B cell (primary cell): ENCODE data around the gene CTDSPL. TPM values are rescaled to one million over a fixed set of nuclear protein-coding genes. Genes with fewer than 3 reads are reported as not detected.

ENCODE experiments used
- ATAC-seq: fragments of 200-7000 bp; cut with Tn5 transposase; one replicate; pipeline ENCODE4 v1.10.0; 2021; ENCODE audit warnings: low read depth, mild to moderate bottlenecking, moderate number of reproducible peaks, moderate library complexity
- CTCF ChIA-PET: fragments of 350-600 bp; sonication (Branson Sonifier 250); formaldehyde crosslinking; loops from one replicate; lab custom pipeline; 2021; ENCODE audit warnings: antibody characterized with exemption, inconsistent platforms; lab: Charles Lee
- POLR2A ChIA-PET: fragments of 350-600 bp; sonication (Branson Sonifier 250); formaldehyde crosslinking; loops from one replicate; lab custom pipeline; 2021; ENCODE audit warnings: antibody characterized with exemption; lab: Charles Lee
- DNase-seq: peaks from one replicate; pipeline ENCODE4 v3.0.0; 2013
- H2AFZ ChIP-seq: 2 replicates; pipeline ENCODE4 v1.6.1; 2012; ENCODE audit warnings: mild to moderate bottlenecking, low read depth, low read length; ENCODE audit not compliant: insufficient read depth, poor library complexity, severe bottlenecking
- H3K27ac ChIP-seq, 2 donors: 1 replicate in 1 of 2; 2 replicates in 1 of 2; pipeline ENCODE4 v1.5.1; 2012 to 2013; ENCODE audit warnings: low read length in 2 of 2, mild to moderate bottlenecking in 2 of 2, moderate library complexity in 1 of 2
- H3K27me3 ChIP-seq, 4 experiments: fragments of 200-600 bp in 1 of 4; sonication (generic) in 1 of 4; replicated peaks in 1 of 4; 1 replicate in 2 of 4; 2 replicates in 2 of 4; pipeline versions ENCODE4 v1.6.1 to v1.7.0; 2013 to 2016; ENCODE audit warnings: low read length in 3 of 4, mild to moderate bottlenecking in 2 of 4, mixed read lengths in 1 of 4, moderate library complexity in 1 of 4; ENCODE audit not compliant: insufficient read depth in 4 of 4, control insufficient read depth in 3 of 4; ENCODE audit errors: control extremely low read depth in 1 of 4
- H3K36me3 ChIP-seq, 2 experiments: replicated peaks in 1 of 2; 1 replicate in 1 of 2; 2 replicates in 1 of 2; pipeline versions ENCODE4 v1.6.1 to v1.7.1; 2013; ENCODE audit warnings: low read length in 1 of 2; ENCODE audit not compliant: insufficient read depth in 2 of 2, control insufficient read depth in 1 of 2; ENCODE audit errors: control extremely low read depth in 1 of 2, extremely low read depth in 1 of 2
- H3K4me1 ChIP-seq, 2 donors: fragments of 200-600 bp in 1 of 2; sonication (generic) in 1 of 2; 1 replicate in 1 of 2; 2 replicates in 1 of 2; pipeline versions ENCODE4 v1.5.1 to v1.6.1; 2013 to 2017; ENCODE audit warnings: low read length in 2 of 2; ENCODE audit not compliant: control insufficient read depth in 2 of 2, insufficient read depth in 2 of 2
- H3K4me2 ChIP-seq: replicated peaks from 2 replicates; pipeline ENCODE3; 2012; ENCODE audit warnings: mild to moderate bottlenecking, low read depth, low read length; ENCODE audit not compliant: poor library complexity, severe bottlenecking
- H3K4me3 ChIP-seq, 5 experiments: fragments of 200-600 bp in 1 of 5; sonication (generic) in 1 of 5; 1 replicate in 3 of 5; 2 replicates in 2 of 5; pipeline versions ENCODE4 v1.5.1 to v1.7.0; 2011 to 2016; ENCODE audit warnings: low read length in 4 of 5, mild to moderate bottlenecking in 4 of 5, low read depth in 2 of 5, control low read depth in 1 of 5, moderate library complexity in 1 of 5; ENCODE audit not compliant: insufficient read depth in 1 of 5; ENCODE audit errors: control extremely low read depth in 1 of 5, extremely low read depth in 1 of 5
- H3K79me2 ChIP-seq: fragments of 200-600 bp; sonication (generic); one replicate; pipeline ENCODE4 v1.6.0; 2016; ENCODE audit warnings: low read length; ENCODE audit not compliant: control insufficient read depth, insufficient read depth
- H3K9ac ChIP-seq: fragments of 200-600 bp; sonication (generic); 2 replicates; pipeline ENCODE4 v1.6.1; 2017; ENCODE audit warnings: mild to moderate bottlenecking, low read length, moderate library complexity
- H3K9me3 ChIP-seq, 3 donors: one replicate each; pipeline versions ENCODE4 v1.6.1 to v1.7.1; 2013; ENCODE audit warnings: low read length in 2 of 3; ENCODE audit not compliant: control insufficient read depth in 2 of 3, insufficient read depth in 1 of 3; ENCODE audit errors: control extremely low read depth in 1 of 3
- H4K20me1 ChIP-seq: 2 replicates; pipeline ENCODE4 v1.6.0; 2012; ENCODE audit warnings: mild to moderate bottlenecking, low read length; ENCODE audit not compliant: insufficient read depth, control insufficient read depth, poor library complexity, severe bottlenecking
- H3K27ac Mint-ChIP-seq: one replicate; pipeline ENCODE4 v1.8.0; 2021; ENCODE audit warnings: mixed read lengths
- H3K27me3 Mint-ChIP-seq: one replicate; pipeline ENCODE4 v1.8.0; 2021; ENCODE audit warnings: mixed read lengths
- H3K4me1 Mint-ChIP-seq: one replicate; pipeline ENCODE4 v1.8.0; 2021; ENCODE audit warnings: mixed read lengths
- H3K4me3 Mint-ChIP-seq: one replicate; pipeline ENCODE4 v1.8.0; 2021; ENCODE audit warnings: mixed read lengths
- H3K9me3 Mint-ChIP-seq: one replicate; pipeline ENCODE4 v1.8.0; 2022; ENCODE audit warnings: mixed read lengths; ENCODE audit not compliant: insufficient read depth
- CTCF ChIP-seq: fragments of 200-600 bp; IDR thresholded peaks from one replicate; pipeline ENCODE4 v1.8.0; 2022; ENCODE audit warnings: antibody characterized with exemption, mild to moderate bottlenecking
- EZH2 ChIP-seq: IDR thresholded peaks from 2 replicates; pipeline ENCODE4 v1.6.1; 2012; ENCODE audit warnings: borderline replicate concordance, low read depth, mild to moderate bottlenecking, moderate library complexity, low read length; ENCODE audit not compliant: insufficient read depth, poor library complexity, severe bottlenecking
- WGBS: methylation state at CpG from one replicate; pipeline ENCODE4 v1.1.5; 2013; ENCODE audit warnings: missing lambda C conversion rate; ENCODE audit not compliant: insufficient coverage; 5-methylcytosine and 5-hydroxymethylcytosine counted together
- intact Hi-C: fragments of 100-400 bp; cut with micrococcal nuclease; formaldehyde crosslinking; loops from one replicate; pipeline ENCODE4 v1.10.0; 2022
- polyA plus RNA-seq: library from polyadenylated mRNA; depleted of rRNA; stranded (reverse); fragments of >200 nt; gene quantifications from 2 replicates; pipeline ENCODE4 v1.2.3, GENCODE V29; 2012
- total RNA-seq, 2 donors: library from RNA; stranded (reverse); fragments of 120-200 nt in 1 of 2; gene quantifications; 1 replicate in 1 of 2; 2 replicates in 1 of 2; pipeline versions ENCODE4 v1.2.3 to v1.2.4, GENCODE V29; 2013 to 2022

The CTDSPL gene
- total and polyA plus RNA-seq, 2 donors (not counting 1 experiment from before 2014, with no cell fraction given), result not detected

DNA sequence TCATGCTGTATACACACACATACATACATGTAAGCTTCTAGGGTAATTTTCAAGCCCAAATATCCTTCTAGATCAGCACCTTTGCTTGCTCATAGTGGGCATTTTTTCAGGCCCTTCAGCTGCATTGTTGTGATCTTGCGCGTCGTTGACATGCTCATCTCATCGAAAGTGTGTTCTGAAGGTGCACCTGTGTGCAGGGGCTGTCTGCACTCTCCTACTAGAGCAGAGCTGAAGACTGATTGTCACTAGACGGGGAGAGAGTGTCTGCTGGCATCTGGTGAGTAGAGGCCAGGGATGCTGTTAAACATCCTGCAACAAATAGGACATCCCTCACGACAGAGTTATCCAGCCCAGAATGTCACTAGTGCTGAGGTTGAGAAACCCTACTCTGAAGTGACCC lies 93.2 kb downstream of the CTDSPL start:
- TF ChIP-seq EZH2, result no peak
- no peak for TF ChIP-seq CTCF
- Histone ChIP-seq H3K4me1 (peaks cover 15 to 19% of the 10 kb centered on the region in 2 donors), H3K9ac (no peak overlapping the region), H3K27ac (no peak overlapping the region), H3K9me3 (no peaks in the 10 kb centered on the region), H3K79me2 (no peaks in the 10 kb centered on the region), H2AFZ (no peak overlapping the region), H4K20me1 (no peaks in the 10 kb centered on the region), H3K4me2 (no peak overlapping the region), H3K27me3 (no peaks in the 10 kb centered on the region), H3K4me3 (no peak overlapping the region), H3K36me3 (no peaks in the 10 kb centered on the region)
- ChIA-PET CTCF (interaction anchor here (1.3 to 2.0 kb wide), 3 partner anchors 10 to 20 kb away, joined by 3 to 5 read pairs (median 5); no protein-coding TSS in a partner anchor), POLR2A (no interaction called here)
- 96% methylated on average over 6 of the region's 6 CpGs for WGBS
- intact Hi-C loops, result no loop called here
- Mint-ChIP-seq H3K4me3 (no peak overlapping the region), H3K27ac (no peak overlapping the region), H3K4me1 (peaks cover 18% of the 10 kb centered on the region), H3K27me3 (no peaks in the 10 kb centered on the region), H3K9me3 (no peaks in the 10 kb centered on the region)
- DNase-seq (no peak), ATAC-seq (no peak)

DNA sequence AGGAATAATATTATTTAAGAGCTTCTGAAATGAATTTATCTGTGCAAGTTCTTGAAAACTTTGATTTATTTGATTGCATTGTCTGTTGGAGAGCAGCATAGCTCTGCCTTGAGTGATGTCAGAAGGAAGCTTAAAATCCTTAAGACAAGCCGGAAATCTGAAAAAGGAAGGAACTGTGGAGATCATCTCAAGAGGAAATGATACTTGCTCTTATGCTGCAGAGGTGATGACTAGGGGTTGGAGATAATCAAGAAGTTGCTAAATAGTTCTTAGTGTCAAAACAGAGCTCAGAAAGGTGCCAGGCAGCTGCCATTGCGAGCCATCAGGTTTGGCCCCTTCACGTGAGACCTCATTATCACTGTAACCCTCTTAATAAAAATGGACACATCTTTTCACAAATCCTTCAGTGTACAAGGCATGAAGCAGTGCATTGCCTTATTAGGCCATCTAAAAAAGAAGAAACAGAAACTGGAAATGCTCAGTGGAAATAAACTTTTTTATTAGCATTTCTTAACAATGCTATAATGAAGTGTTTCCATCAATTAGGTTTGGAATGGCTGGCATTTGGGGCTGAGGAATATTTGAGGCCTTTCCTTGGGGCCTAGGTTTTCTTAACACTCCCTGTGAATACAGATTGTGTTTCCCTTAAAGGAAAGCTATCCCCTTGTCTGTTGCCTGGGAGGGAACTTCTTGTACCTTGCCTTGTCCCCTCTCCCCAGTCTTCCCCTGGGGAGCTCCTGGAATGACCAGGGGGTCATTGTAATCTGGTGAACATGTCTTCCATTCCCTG lies 94.4 kb downstream of the CTDSPL start:
- H3K27ac ChIP-seq, result peak overlapping the region in 1 of 2 donors; percentile 47
- ChIA-PET CTCF (interaction anchor here (0.7 to 2.0 kb wide), 2 partner anchors 8 to 17 kb away, joined by 5 read pairs; no protein-coding TSS in a partner anchor), POLR2A (no interaction called here)
- Mint-ChIP-seq H3K4me1 (peaks cover 18% of the 10 kb centered on the region), H3K9me3 (no peaks in the 10 kb centered on the region), H3K27me3 (no peaks in the 10 kb centered on the region), H3K27ac (peak overlapping the region; percentile 57), H3K4me3 (no peak overlapping the region)
- no peaks in the 10 kb centered on the region for H3K9me3 ChIP-seq
- DNase-seq (no peak), ATAC-seq (no peak)
- H3K9ac ChIP-seq, result no peak overlapping the region
- H3K4me1 ChIP-seq, result peaks cover 15 to 19% of the 10 kb centered on the region in 2 donors
- WGBS, result 54% methylated on average over 3 of the region's 3 CpGs
- peak overlapping the region; percentile 57 for H2AFZ ChIP-seq
- no peaks in the 10 kb centered on the region for H4K20me1 ChIP-seq
- H3K4me3 ChIP-seq, result no peak overlapping the region
- TF ChIP-seq CTCF (no peak), EZH2 (no peak)
- no peaks in the 10 kb centered on the region for H3K79me2 ChIP-seq
- H3K4me2 ChIP-seq, result peak overlapping the region; percentile 32
- no peaks in the 10 kb centered on the region for H3K36me3 ChIP-seq
- intact Hi-C loops, result no loop called here
- H3K27me3 ChIP-seq, result no peaks in the 10 kb centered on the region
